ENCODE measurements around the gene DPEP1.
"Not testable (repeated sequence)": the region's sequence is repeated elsewhere in the genome, so short reads cannot be mapped to it uniquely, and the experiment has no call there.

The DPEP1 gene

GRCh38 chr16:89583197-89583894 is 30.1 kb upstream of the DPEP1 start:
- ChIA-PET CTCF (interaction anchor here (1.1 to 1.7 kb wide), 4 partner anchors 8 to 58 kb away, joined by 4 to 5 read pairs (median 4); partner anchors contain the start of gene CPNE7), POLR2A (no interaction called here)
- TF ChIP-seq CTCF (IDR thresholded peaks at IDR 0.05; ENCODE audit: insufficient read depth, low read length, missing control alignments): no peak
- no peak for DNase-seq (ENCODE audit: low read depth, low spot score)
- H3K4me3 ChIP-seq (ENCODE audit: low read depth, low read length): no peak overlapping the region

GRCh38 chr16:89583895-89584644 is 29.4 kb upstream of the DPEP1 start:
- no peak overlapping the region for H3K4me3 ChIP-seq (ENCODE audit: low read depth, low read length)
- CTCF ChIA-PET: interaction anchor here (1.3 to 1.7 kb wide), 3 partner anchors 8 to 57 kb away, joined by 4 to 5 read pairs (median 4); partner anchors contain the start of gene CPNE7
- POLR2A ChIA-PET: interaction anchor here (0.6 kb wide), 1 partner anchor 19 kb away, joined by 3 read pairs; no protein-coding TSS in a partner anchor
- no peak for TF ChIP-seq CTCF (IDR thresholded peaks at IDR 0.05; ENCODE audit: insufficient read depth, low read length, missing control alignments)
- no peak for DNase-seq (ENCODE audit: low read depth, low spot score)

- TF ChIP-seq CTCF (IDR thresholded peaks at IDR 0.05; ENCODE audit: insufficient read depth, low read length, missing control alignments): no peak
- H3K4me3 ChIP-seq (ENCODE audit: low read depth, low read length): no peak overlapping the region
- ChIA-PET CTCF (interaction anchor here (0.9 to 1.5 kb wide), 2 partner anchors 7 to 31 kb away, joined by 3 to 4 read pairs; no protein-coding TSS in a partner anchor), POLR2A (interaction anchor here (0.6 kb wide), 1 partner anchor 18 kb away, joined by 3 read pairs; no protein-coding TSS in a partner anchor)
- no peak for DNase-seq (ENCODE audit: low read depth, low spot score)
Observed at GRCh38 chr16:89584768-89585549, 28.5 kb upstream of the DPEP1 start.

- TF ChIP-seq CTCF (IDR thresholded peaks at IDR 0.05; ENCODE audit: insufficient read depth, low read length, missing control alignments): no peak
- H3K4me3 ChIP-seq (ENCODE audit: low read depth, low read length): no peak overlapping the region
- CTCF ChIA-PET: interaction anchor here (1.3 kb wide), 1 partner anchor 55 kb away, joined by 3 read pairs; no protein-coding TSS in a partner anchor
- no peak for DNase-seq (ENCODE audit: low read depth, low spot score)
- POLR2A ChIA-PET: no interaction called here
Observed at GRCh38 chr16:89586218-89586617, 27.2 kb upstream of the DPEP1 start.

GRCh38 chr16:89586853-89587252 is 26.6 kb upstream of the DPEP1 start:
- no peak for TF ChIP-seq CTCF (IDR thresholded peaks at IDR 0.05; ENCODE audit: insufficient read depth, low read length, missing control alignments)
- no peak for DNase-seq (ENCODE audit: low read depth, low spot score)

GRCh38 chr16:89587676-89588075 is 25.8 kb upstream of the DPEP1 start:
- POLR2A ChIA-PET; H3K4me3 ChIP-seq (ENCODE audit: low read depth, low read length); DNase-seq (ENCODE audit: low read depth, low spot score); CTCF ChIA-PET: not testable (repeated sequence)

More at GRCh38 chr16:89586853-89587252, 26.6 kb upstream of the DPEP1 start:
- CTCF ChIA-PET: interaction anchor here (1.3 kb wide), 1 partner anchor 54 kb away, joined by 3 read pairs; no protein-coding TSS in a partner anchor
- POLR2A ChIA-PET: no interaction called here
- H3K4me3 ChIP-seq (ENCODE audit: low read depth, low read length): no peak overlapping the region

All from AG04449 (cell line).